Mesothelial cell of epicardium (in vitro differentiated cells): ENCODE results near the gene TYMS. TPM values are rescaled to one million over a fixed set of nuclear protein-coding genes. Genes with fewer than 3 reads are reported as not detected.
A peak's percentile ranks its signal among the peaks of the same experiment; 100 is the strongest.

Experiments
- DNase-seq, 2 experiments: peaks; one replicate each; pipeline ENCODE4 v3.0.0; 2021; ENCODE audit warnings: low spot score in 2 of 2; ENCODE audit not compliant: unreplicated experiment in 2 of 2
- H3K27ac Mint-ChIP-seq: 2 replicates; pipeline ENCODE4 v1.8.0; 2021; ENCODE audit warnings: mixed read lengths
- H3K27me3 Mint-ChIP-seq: 2 replicates; pipeline ENCODE4 v1.8.0; 2021; ENCODE audit warnings: low read depth, mixed read lengths
- H3K36me3 Mint-ChIP-seq: 2 replicates; pipeline ENCODE4 v1.8.0; 2021; ENCODE audit warnings: mixed read lengths
- H3K4me1 Mint-ChIP-seq: 2 replicates; pipeline ENCODE4 v1.8.0; 2021; ENCODE audit warnings: mixed read lengths
- H3K4me3 Mint-ChIP-seq: 2 replicates; pipeline ENCODE4 v1.8.0; 2021; ENCODE audit warnings: mild to moderate bottlenecking, moderate library complexity, mixed read lengths
- H3K9me3 Mint-ChIP-seq: 2 replicates; pipeline ENCODE4 v1.8.0; 2021; ENCODE audit warnings: mixed read lengths
- total RNA-seq: library from RNA; stranded (reverse); gene quantifications from 3 replicates; pipeline ENCODE4 v1.2.1, GENCODE V29; 2021
- TF ChIP-seq, protein P1 (sequence below): fragments of 200-600 bp; sonication (generic); IDR thresholded peaks from one replicate; pipeline ENCODE4 v1.5.0; 2021; ENCODE audit warnings: antibody characterized with exemption; ENCODE audit not compliant: unreplicated experiment

TYMS gene
- 54.0 to 60.8 TPM (median 55.4 TPM) in 3 replicates for total RNA-seq

DNA sequence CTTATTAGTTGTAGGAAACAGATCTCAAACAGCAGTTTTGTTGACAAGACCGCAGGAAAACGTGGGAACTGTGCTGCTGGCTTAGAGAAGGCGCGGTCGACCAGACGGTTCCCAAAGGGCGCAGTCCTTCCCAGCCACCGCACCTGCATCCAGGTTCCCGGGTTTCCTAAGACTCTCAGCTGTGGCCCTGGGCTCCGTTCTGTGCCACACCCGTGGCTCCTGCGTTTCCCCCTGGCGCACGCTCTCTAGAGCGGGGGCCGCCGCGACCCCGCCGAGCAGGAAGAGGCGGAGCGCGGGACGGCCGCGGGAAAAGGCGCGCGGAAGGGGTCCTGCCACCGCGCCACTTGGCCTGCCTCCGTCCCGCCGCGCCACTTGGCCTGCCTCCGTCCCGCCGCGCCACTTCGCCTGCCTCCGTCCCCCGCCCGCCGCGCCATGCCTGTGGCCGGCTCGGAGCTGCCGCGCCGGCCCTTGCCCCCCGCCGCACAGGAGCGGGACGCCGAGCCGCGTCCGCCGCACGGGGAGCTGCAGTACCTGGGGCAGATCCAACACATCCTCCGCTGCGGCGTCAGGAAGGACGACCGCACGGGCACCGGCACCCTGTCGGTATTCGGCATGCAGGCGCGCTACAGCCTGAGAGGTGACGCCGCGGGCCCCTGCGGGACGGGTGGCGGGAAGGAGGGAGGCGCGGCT, at the start of gene TYMS:
Gene TYMS, plus strand, starts transcription at position 343 of the 690 bp plus-strand sequence. Its CDS starts 90 bp downstream, at position 433.
- Mint-ChIP-seq H3K27ac (peak within 1 kb of the TSS; percentile 83), H3K36me3 (peaks cover 21% of the 10 kb centered on the region), H3K4me1 (peaks cover 16% of the 10 kb centered on the region), H3K27me3 (no peaks in the 10 kb centered on the region), H3K4me3 (peak within 1 kb of the TSS; percentile 80), H3K9me3 (peaks cover 12% of the 10 kb centered on the region)
- TF ChIP-seq, protein P1, sequence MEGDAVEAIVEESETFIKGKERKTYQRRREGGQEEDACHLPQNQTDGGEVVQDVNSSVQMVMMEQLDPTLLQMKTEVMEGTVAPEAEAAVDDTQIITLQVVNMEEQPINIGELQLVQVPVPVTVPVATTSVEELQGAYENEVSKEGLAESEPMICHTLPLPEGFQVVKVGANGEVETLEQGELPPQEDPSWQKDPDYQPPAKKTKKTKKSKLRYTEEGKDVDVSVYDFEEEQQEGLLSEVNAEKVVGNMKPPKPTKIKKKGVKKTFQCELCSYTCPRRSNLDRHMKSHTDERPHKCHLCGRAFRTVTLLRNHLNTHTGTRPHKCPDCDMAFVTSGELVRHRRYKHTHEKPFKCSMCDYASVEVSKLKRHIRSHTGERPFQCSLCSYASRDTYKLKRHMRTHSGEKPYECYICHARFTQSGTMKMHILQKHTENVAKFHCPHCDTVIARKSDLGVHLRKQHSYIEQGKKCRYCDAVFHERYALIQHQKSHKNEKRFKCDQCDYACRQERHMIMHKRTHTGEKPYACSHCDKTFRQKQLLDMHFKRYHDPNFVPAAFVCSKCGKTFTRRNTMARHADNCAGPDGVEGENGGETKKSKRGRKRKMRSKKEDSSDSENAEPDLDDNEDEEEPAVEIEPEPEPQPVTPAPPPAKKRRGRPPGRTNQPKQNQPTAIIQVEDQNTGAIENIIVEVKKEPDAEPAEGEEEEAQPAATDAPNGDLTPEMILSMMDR: no peak
- DNase-seq: peak; percentile 33 to 72

DNA sequence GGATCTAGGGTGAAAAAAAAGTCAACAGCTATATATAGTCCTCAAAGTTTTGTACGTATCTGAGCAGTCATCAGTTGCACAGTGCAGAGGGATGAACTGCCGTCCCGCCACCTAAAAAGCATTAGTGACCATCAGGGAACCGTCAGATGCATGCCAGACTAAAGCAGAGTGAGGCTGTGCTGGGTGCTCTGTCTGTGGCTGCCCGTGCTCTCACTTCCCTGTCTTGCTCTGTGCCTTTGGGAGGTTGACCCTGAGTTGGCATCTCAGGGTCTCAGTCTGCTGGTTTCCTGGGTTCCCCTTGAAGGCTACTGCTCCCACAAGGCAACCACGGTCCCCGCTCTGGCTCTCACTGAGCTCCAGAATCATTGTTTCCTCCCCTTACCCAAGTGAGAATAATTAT, 49.5 kb upstream of the TYMS start:
- TF ChIP-seq, protein P1: no peak
- peaks cover 3% of the 10 kb centered on the region for H3K9me3 Mint-ChIP-seq
- H3K27ac Mint-ChIP-seq: peak overlapping the region; percentile 16
- H3K4me1 Mint-ChIP-seq: peaks cover 11% of the 10 kb centered on the region
- no peaks in the 10 kb centered on the region for H3K27me3 Mint-ChIP-seq
- H3K36me3 Mint-ChIP-seq: peaks cover 27% of the 10 kb centered on the region
- no peak overlapping the region for H3K4me3 Mint-ChIP-seq
- no peak for DNase-seq

DNA sequence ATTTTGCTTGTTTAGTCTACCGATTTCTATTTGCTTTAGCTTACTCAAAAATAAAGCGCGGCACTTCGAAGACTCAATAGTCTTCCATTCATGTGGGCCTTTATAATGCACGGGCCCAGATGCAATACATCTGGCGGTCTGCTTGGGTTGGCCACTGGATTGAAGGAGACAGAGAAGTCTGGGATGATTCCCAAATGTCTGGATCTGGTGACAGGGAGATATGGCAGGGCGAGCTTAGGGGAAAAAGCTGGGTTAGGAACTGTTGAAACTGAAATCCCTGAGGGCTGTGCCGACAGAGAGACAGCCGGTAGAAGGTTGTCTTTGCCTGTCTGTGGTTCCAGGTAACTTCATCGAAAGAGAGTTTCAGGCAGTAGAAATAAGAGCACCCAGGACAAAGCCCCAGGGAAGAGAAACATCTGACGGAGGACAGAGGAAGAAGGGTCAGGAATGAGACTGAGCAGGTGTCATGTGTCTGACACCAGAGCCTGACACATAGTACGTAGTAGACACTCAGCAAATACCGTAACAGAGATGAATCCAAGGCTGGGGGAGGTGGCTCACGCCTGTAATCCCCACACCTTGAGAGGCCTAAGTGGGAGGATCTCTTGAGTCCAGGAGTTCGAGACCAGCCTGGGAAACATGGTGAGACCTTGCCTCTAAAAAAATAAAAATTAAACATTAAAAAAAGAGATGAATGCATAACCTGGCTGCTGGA, 47.1 kb upstream of the TYMS start:
- DNase-seq: no peak

DNA sequence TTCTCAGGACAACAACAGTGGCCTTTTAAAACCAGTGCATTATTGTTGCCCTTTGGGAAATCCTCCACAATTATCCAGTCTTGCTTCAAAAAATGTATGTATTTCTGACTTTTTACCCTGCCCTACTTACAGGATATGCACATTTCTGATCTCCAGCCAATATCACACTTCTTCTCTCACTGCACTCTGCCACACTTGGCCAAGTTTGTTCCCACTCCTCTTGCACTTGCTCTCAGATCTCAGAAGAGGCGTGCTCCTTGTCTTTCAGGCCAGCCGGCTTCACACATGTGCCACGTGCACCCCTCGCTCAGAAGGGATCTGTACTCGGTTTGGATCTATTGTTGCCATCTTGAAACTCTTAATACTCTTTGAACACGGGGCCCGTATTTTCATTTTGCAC, 45.3 kb upstream of the TYMS start:
- no peak overlapping the region for H3K4me3 Mint-ChIP-seq
- no peaks in the 10 kb centered on the region for H3K27me3 Mint-ChIP-seq
- peaks cover 27% of the 10 kb centered on the region for H3K36me3 Mint-ChIP-seq
- no peak overlapping the region for H3K27ac Mint-ChIP-seq
- TF ChIP-seq, protein P1: no peak
- DNase-seq: no peak
- no peaks in the 10 kb centered on the region for H3K9me3 Mint-ChIP-seq
- peaks cover 7% of the 10 kb centered on the region for H3K4me1 Mint-ChIP-seq

More for the DNA sequence above, 47.1 kb upstream of the TYMS start:
- Mint-ChIP-seq H3K4me1 (peaks cover 6% of the 10 kb centered on the region), H3K4me3 (no peak overlapping the region), H3K27me3 (no peaks in the 10 kb centered on the region), H3K9me3 (peaks cover 3% of the 10 kb centered on the region), H3K36me3 (peaks cover 27% of the 10 kb centered on the region), H3K27ac (peak overlapping the region; percentile 77)
- TF ChIP-seq, protein P1: no peak

DNA sequence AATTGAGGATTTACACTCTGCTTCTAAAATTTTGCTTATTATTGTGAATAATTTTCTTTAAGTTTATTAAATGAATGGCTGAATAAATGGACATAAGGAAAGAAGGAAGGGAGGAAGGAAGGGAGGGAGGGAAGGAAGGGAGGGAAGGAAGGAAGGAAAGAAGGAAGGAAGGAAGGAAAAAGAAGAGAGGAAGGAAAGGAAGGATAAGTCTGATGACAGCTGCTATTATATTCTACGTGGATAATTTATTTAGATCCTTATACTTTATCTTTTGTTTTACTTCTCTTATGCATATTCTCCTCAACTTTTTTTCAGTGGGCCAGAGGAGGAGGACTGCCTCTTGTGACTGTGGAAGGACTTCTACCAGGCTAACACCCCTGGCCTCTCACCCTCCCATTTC, 43.3 kb upstream of the TYMS start:
- no peaks in the 10 kb centered on the region for H3K9me3 Mint-ChIP-seq
- no peak overlapping the region for H3K4me3 Mint-ChIP-seq
- peaks cover 20% of the 10 kb centered on the region for H3K36me3 Mint-ChIP-seq
- DNase-seq: no peak
- no peaks in the 10 kb centered on the region for H3K27me3 Mint-ChIP-seq
- TF ChIP-seq, protein P1: no peak
- peaks cover 7% of the 10 kb centered on the region for H3K4me1 Mint-ChIP-seq
- no peak overlapping the region for H3K27ac Mint-ChIP-seq
